Measurements from ENCODE around the gene THRB. TPM values are rescaled to one million over a fixed set of nuclear protein-coding genes. Genes with fewer than 3 reads are reported as not detected.

THRB gene
- polyA plus RNA-seq, 2 of the 4 experiments (the other 2 are of a cell fraction): 2.0 to 2.3 TPM

GRCh38 chr3:24240306-24240705, 254.3 kb downstream of the THRB start (continued):
- no peak for TF ChIP-seq MAX (IDR thresholded peaks at IDR 0.05)
- no peak for TF ChIP-seq HES2 (IDR thresholded peaks at IDR 0.05)
- TF ChIP-seq ZFP36 (IDR thresholded peaks at IDR 0.05; ENCODE audit: borderline replicate concordance, partially characterized antibody): no peak
- no peak for TF ChIP-seq POLR2AphosphoS2 (conservative IDR thresholded peaks at IDR 0.05; ENCODE audit: low read length)
- no peak for TF ChIP-seq FOXS1 (CRISPR knock-in tag; IDR thresholded peaks at IDR 0.05)
- TF ChIP-seq MAFK (IDR thresholded peaks at IDR 0.05; ENCODE audit: partially characterized antibody): no peak
- TF ChIP-seq POLR2A (IDR thresholded peaks at IDR 0.05; ENCODE audit: low read length): no peak

- ChIA-PET CTCF (interaction anchor here (0.7 to 4.4 kb wide), 18 partner anchors 12 to 350 kb away, joined by 3 to 29 read pairs (median 4); no protein-coding TSS in a partner anchor), POLR2A (interaction anchor here (1.2 kb wide), 1 partner anchor 321 kb away, joined by 4 read pairs; the partner anchor contains the start of genes NKIRAS1 and RPL15)
- 16% methylated on average over 4 of the region's 4 CpGs for WGBS (ENCODE audit: missing lambda C conversion rate)
- Histone ChIP-seq H3K27ac (peak overlapping the region; percentile 11 to 53; a peak in 4 of 6 replicates), H3K4me3 (no peak overlapping the region), H3K9me3 (no peaks in the 10 kb centered on the region), H3K4me1 (peaks cover 43% of the 10 kb centered on the region), H3K4me2 (peak overlapping the region; percentile 41; the same call in 2 of the 3 replicates)
- DNase-seq (ENCODE audit: low read depth in 1 of 2, low spot score in 1 of 2) (peak; percentile 65 to 78), FAIRE-seq (no peak), ATAC-seq (peak; percentile 83 to 92)
- TF ChIP-seq HMGXB4 (CRISPR knock-in tag; IDR thresholded peaks at IDR 0.05; ENCODE audit: borderline replicate concordance): no peak
- no peak for TF ChIP-seq RARB (CRISPR knock-in tag; IDR thresholded peaks at IDR 0.05)
- TF ChIP-seq ZNF302 (CRISPR knock-in tag; IDR thresholded peaks at IDR 0.05): no peak
- TF ChIP-seq SREBF2 (IDR thresholded peaks at IDR 0.05): no peak
- peak; percentile 58; the same call in 1 of the 2 replicates for TF ChIP-seq GATA3 (IDR thresholded peaks at IDR 0.05; ENCODE audit: borderline replicate concordance)
- no peak for TF ChIP-seq ZC3H11A (IDR thresholded peaks at IDR 0.05)
- no peak for TF ChIP-seq BHLHE40 (IDR thresholded peaks at IDR 0.05; ENCODE audit: low read depth, low read length)
- TF ChIP-seq JUN (IDR thresholded peaks at IDR 0.05): peak; percentile 36 to 38; a peak in 1 of 5 replicates
- TF ChIP-seq FOSL2 (IDR thresholded peaks at IDR 0.05): no peak
- peak; percentile 67 for TF ChIP-seq FOSL2 (CRISPR knock-in tag; IDR thresholded peaks at IDR 0.05)
- TF ChIP-seq TFCP2L1 (CRISPR knock-in tag; IDR thresholded peaks at IDR 0.05): no peak
- peak; percentile 96 for TF ChIP-seq SMC3 (IDR thresholded peaks at IDR 0.05)
- peak; percentile 85 for TF ChIP-seq CTCF (IDR thresholded peaks at IDR 0.05)
- TF ChIP-seq ELK1 (IDR thresholded peaks at IDR 0.05; ENCODE audit: low read depth, low read length): no peak
- peak; percentile 90 to 93 for TF ChIP-seq RAD21 (conservative IDR thresholded peaks at IDR 0.05 in 1 of 2, IDR thresholded peaks at IDR 0.05 in 1 of 2)
- TF ChIP-seq TP53 (CRISPR knock-in tag; IDR thresholded peaks at IDR 0.05): no peak
- no peak for TF ChIP-seq MAFK (IDR thresholded peaks at IDR 0.05; ENCODE audit: partially characterized antibody)
- TF ChIP-seq KDM1A (IDR thresholded peaks at IDR 0.05; ENCODE audit: low read depth): no peak
- TF ChIP-seq CHD2 (IDR thresholded peaks at IDR 0.05; ENCODE audit: low read length, partially characterized antibody): no peak
- peak in 1 of 2 experiments; percentile 14; a peak in 1 of 4 replicates for TF ChIP-seq CEBPB (IDR thresholded peaks at IDR 0.05)
- TF ChIP-seq CBX2 (IDR thresholded peaks at IDR 0.05; ENCODE audit: borderline replicate concordance, low read depth): no peak
- TF ChIP-seq ATOH8 (CRISPR knock-in tag; IDR thresholded peaks at IDR 0.05; ENCODE audit: low read depth): no peak
- no peak for TF ChIP-seq USF2 (IDR thresholded peaks at IDR 0.05)
- TF ChIP-seq POLR2AphosphoS2 (conservative IDR thresholded peaks at IDR 0.05; ENCODE audit: low read length): no peak
- peak; percentile 67 for TF ChIP-seq JUNB (IDR thresholded peaks at IDR 0.05)
- no peak for TF ChIP-seq NR3C1 (IDR thresholded peaks at IDR 0.05)
Observed at GRCh38 chr3:24237971-24238706, 256.5 kb downstream of the THRB start.
